Activated naive CD4-positive, alpha-beta T cell (primary cell): Measurements from ENCODE around the gene TMEM53.

Experiments
- DNase-seq, 4 experiments: peaks; one replicate each; lab custom pipeline; 2025; lab: John Stamatoyannopoulos, UW

TMEM53 gene

DNA sequence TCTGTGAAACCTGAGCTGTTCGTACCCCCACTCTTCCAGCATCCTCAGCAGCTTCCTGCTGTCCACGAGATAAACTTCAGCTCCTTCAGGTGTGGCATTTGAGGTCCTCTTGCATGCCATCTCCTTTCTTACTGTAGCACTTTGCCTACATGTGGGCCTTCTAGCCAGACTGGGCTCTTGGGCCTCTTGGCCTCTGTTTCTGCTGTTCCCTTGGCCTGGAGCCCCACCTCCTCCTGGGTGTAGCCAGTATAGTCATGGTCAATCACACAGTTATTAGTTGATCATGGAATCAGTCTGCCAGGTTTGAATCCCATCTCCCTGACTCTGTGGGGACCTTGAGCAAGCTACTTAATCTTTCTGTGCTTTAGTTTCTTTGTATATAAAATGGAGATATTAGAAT is 26.4 kb downstream of the TMEM53 start:
- DNase-seq, result no peak

DNA sequence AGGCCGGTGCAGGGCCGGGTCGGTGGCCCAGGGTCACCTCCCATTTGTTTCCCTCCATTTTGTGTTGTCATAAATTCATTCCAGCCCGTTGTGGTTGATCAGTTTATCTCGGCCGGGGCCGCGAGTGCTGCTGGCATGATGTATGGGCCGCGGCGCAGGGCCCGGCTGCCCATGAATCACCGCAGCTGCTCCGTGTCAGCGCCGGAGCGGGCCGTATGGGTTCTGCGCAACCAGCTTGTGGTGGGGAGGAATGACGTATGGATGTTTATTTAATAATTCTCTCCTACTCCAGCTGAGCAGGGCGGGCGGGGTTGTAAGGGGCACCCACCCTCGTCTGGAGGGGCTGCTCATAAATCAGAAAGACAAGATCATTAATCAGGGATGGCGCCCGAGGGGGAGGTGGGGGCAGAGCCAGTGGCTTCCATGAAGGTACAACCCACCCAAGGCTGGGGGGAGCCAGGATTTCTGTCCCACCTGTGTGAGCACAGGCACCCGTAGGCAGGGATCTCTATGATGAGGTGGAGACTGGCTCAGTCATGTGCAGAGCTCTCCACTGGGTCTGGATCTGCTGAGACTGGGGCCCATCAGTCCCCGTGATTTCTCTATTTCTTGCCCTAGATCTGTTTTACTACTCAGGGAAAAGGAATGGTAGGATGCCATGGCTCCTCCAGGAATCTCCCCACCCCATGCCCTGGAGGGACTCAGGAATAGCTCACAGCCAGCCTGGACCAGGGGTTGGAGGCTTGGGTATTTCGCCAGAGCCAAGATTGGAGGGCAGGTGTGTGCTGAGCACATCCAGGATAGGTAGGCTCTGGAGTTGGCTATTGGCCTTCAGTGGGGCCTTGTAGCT is 27.8 kb downstream of the TMEM53 start:
- no peak for DNase-seq

GRCh38 chr1:44645476-44646244 is 28.6 kb downstream of the TMEM53 start:
- no peak for DNase-seq

GRCh38 chr1:44644806-44645205 is 29.5 kb downstream of the TMEM53 start:
- DNase-seq, result no peak

DNA sequence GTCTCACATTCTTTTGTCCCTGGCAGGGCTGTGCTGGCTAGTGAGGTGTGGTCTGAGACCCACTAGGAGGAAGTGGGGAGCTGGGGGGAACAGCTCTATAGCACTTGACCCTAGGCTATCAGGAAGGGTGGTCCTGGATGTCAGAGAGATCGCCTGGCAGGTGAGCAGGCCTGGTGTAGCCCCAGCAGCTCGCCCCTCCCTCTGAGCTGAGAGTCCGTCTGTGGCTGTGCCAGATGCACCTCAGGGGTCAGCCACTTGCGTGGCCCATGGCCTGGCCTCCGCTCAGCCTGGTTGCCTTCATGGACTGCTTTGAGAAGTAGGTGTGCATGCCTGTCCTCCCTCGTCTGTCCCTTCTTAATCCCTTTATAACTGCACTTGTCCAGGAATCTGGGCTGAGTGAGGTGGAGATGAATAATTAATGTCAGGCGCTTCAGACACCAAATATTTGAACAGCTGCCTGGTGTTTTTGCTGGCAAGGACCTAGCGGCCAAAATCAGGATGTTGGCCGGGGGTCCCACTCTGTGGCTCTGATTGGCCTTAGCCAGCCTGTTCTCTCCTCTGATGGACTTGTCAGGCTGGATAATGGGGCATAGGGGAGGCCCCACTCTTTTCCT is 30.5 kb downstream of the TMEM53 start:
- no peak for DNase-seq

DNA sequence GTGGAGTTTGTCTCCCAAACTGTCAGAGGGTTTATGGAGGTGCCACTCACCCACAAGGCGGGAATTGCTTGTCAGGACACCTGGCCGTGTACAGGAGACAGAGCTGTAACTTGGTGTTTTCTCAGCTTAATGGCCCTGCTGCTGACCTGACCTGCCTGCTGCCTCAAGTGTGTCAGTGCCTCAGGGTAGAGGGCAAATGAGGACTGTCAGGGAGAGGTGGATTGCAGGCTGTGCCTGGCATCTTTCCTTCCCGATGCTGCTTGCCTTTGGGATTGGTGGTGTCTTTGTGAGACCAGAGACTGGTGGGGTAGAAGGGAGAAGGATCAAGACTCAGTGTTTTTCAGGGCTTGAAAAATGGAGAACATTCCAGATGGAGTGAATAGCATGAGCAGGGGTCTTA is 31.4 kb downstream of the TMEM53 start:
- no peak for DNase-seq

- DNase-seq, result no peak
These were observed 32.0 kb downstream of the TMEM53 start for GRCh38 chr1:44642255-44642654.

DNA sequence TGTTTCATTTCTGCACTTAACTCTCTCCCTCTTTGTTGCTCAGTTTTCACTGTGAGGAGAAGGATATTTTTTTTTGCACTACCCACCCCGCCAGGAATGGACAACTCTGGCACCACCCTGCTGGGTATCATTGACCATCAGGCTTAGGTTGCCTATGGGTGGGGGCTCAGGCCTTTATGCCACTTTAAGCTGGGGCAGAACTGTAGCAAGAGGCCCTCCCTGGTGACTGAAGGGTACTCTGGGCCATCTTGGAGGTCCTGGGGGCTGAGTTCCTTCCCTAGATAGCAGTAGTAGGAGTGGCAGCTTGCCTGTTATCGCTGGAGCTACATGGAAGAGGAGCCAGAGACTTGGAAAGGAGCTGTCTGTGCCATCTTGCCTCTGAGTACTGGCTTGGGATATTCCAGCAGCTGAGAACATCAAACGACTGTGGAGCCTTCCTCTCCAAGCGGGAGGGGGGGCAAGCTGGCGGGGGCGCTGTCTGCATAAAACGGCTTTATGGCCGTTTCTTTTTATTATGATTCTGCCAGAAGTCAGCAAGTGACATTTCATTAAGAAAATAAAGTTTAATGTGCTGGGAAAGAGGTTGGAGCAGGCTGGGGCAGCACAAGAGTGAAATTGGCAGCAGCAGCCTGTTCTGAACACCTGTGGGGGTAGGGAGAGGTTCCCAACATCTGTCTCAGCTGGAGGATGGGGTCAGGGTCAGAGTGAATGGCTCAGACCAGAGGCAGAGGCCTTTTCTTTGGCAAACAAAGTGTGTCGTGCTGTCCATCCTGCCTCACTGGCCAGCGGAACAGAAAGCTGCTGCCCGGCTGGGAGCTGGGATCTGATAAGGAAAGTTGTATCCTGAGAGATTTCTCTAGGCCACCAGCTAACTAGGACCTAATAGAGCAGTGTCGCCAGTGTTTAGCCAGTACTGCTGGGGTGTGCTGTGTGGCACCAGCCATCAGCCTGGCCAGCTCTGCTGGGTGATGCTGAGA is 32.9 kb downstream of the TMEM53 start:
- no peak for DNase-seq

- no peak for DNase-seq
These were observed 34.0 kb downstream of the TMEM53 start for GRCh38 chr1:44640200-44640853.

- no peak for DNase-seq
These were observed 36.4 kb downstream of the TMEM53 start for GRCh38 chr1:44637702-44638411.

DNA sequence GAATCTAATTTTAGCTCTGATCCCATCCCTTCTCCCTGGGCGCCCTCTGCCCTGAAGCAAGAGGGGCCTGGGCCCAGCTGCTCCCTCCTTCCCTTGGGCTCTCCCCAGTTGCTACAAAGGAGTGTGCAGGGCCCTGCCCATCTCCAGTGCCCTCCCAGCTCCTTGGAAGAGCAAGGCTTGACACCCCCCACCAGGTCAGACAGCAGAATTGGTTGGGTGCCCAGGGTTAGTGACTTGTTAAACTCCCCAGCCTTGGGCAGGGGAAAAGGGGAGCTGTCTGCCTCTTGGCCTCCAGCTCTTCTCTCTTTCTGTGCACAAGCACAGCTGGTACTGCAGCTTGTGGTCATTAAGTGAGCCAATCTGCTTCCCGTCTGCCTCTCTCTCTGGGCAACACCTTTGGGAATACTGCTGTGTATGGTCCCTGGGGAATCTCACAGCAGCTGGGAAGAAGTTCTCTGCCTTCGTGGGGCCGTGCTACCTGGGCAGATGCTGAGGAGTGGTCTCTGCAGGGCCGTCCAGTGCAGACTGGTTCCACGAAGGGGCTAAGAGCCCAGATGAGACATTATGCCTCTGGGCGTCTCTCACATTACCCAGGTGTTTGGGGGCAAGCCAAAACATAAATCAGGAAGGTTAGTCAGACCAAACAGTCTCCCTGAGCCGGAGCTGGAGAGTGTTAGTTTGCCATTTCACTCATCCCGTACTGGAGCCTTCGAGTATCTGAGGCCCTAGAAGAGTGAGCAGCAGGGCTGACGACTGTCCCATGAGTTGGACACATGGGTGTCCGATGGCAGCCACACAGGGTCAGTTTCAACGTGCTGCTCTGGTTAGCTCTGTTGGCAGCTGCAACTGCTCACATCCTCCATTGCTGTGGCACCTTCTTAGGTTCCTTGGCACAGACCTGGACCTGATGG is 37.3 kb downstream of the TMEM53 start:
- DNase-seq, result no peak

GRCh38 chr1:44636083-44636687 is 38.1 kb downstream of the TMEM53 start:
- DNase-seq, result no peak

GRCh38 chr1:44635439-44635838 is 38.8 kb downstream of the TMEM53 start:
- DNase-seq, result no peak

GRCh38 chr1:44634606-44635189 is 39.6 kb downstream of the TMEM53 start:
- DNase-seq, result no peak

- DNase-seq, result no peak
These were observed 41.7 kb downstream of the TMEM53 start for GRCh38 chr1:44632598-44632997.

DNA sequence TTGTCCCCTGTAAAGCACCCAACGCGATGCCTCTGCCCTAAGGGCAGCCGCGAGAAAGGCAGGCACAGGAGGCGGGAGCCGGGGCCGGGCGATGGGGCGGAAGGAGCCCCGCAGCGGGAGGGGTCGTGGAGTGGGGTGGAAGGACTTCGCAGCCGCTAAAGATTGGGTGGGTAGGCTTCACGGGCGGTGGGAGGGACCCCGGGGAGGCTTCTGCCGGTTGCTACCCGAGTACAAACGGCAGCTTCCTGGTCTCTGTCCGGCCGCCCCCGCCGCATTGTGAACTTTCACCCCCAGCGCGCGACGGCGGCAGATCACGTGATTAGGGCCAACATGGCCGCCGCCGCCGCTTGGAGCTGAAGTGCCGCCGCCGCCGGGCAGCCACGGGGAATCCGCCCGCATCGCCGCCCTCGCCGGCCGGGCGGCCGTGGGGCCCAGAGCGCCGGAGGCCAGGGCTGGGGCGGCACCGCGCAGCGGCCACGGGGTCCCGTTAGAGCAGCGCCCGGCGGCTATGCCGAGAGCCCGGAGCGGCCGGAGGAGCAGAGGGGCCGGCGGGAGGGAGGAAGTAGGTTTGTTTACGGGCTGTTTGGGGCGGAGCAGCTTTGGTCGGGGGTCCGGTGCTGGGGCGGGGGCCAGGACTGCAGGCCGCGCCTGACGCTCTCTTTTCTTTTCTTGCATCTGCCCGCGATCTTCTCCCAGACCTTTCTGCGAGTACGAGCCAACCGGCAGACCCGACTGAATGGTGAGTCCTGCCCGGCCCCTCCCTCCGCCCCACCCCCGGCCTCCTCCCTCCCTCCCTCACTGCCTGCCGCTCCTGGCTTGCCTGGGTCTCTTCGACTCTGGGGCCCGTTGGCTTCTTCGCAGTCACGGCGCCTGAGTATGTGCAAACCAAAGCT is 42.4 kb downstream of the TMEM53 start:
- DNase-seq, result peak; percentile 75 to 83 (median 79)

DNA sequence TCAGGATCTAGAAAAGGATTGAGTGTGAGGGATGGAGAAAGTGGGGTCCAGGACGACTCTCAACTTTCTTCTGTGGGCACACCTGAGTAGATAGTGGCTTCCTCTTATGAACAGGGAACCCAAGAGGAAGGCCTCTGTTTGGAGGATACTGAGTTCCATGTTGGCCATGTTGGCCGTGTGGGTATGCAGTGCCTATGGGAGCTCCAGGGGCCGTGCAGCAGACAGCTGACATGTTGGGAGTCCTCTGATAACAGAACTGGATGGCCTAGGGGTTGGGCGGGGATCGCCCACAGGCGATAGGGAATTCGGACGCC is 43.0 kb downstream of the TMEM53 start:
- peak in 1 of 4 experiments; percentile 43 for DNase-seq

GRCh38 chr1:44630116-44630515 is 44.2 kb downstream of the TMEM53 start:
- DNase-seq, result no peak
